ENCODE results near the gene CST4.
"Not testable (repeated sequence)": the region's sequence is repeated elsewhere in the genome, so short reads cannot be mapped to it uniquely, and the experiment has no call there.

The CST4 gene

GRCh38 chr20:23664954-23665353, 23.9 kb downstream of the CST4 start:
- ATAC-seq: no peak
- no peak for TF ChIP-seq CREB5 (CRISPR knock-in tag; IDR thresholded peaks at IDR 0.05; ENCODE audit: low read depth)
- no peak for TF ChIP-seq ZNF70 (CRISPR knock-in tag; IDR thresholded peaks at IDR 0.05)
- no peak for TF ChIP-seq PATZ1 (CRISPR knock-in tag; IDR thresholded peaks at IDR 0.05; ENCODE audit: borderline replicate concordance)
- TF ChIP-seq TOX (CRISPR knock-in tag; IDR thresholded peaks at IDR 0.05; ENCODE audit: borderline replicate concordance): no peak
- no peak for TF ChIP-seq CSDC2 (CRISPR knock-in tag; IDR thresholded peaks at IDR 0.05)
- TF ChIP-seq BACH2 (CRISPR knock-in tag; IDR thresholded peaks at IDR 0.05; ENCODE audit: borderline replicate concordance): no peak
- no peak for TF ChIP-seq TCF4 (CRISPR knock-in tag; IDR thresholded peaks at IDR 0.05; ENCODE audit: borderline replicate concordance)
- TF ChIP-seq ZFP30 (CRISPR knock-in tag; IDR thresholded peaks at IDR 0.05): no peak
- no peak for TF ChIP-seq ZC3H10 (CRISPR knock-in tag; IDR thresholded peaks at IDR 0.05)
- TF ChIP-seq CSRNP3 (CRISPR knock-in tag; IDR thresholded peaks at IDR 0.05): no peak
- TF ChIP-seq OSR1 (CRISPR knock-in tag; IDR thresholded peaks at IDR 0.05): no peak
- no peak for TF ChIP-seq GLIS3 (CRISPR knock-in tag; IDR thresholded peaks at IDR 0.05)

- ATAC-seq: not testable (repeated sequence)
These were observed 24.8 kb downstream of the CST4 start for GRCh38 chr20:23664046-23664445.

- no peak for ATAC-seq
- no peak for TF ChIP-seq RARB (CRISPR knock-in tag; IDR thresholded peaks at IDR 0.05)
- no peak for TF ChIP-seq CSDC2 (CRISPR knock-in tag; IDR thresholded peaks at IDR 0.05)
- no peak for TF ChIP-seq ZC3H10 (CRISPR knock-in tag; IDR thresholded peaks at IDR 0.05)
- no peak for TF ChIP-seq SNAI2 (CRISPR knock-in tag; IDR thresholded peaks at IDR 0.05)
- no peak for TF ChIP-seq PATZ1 (CRISPR knock-in tag; IDR thresholded peaks at IDR 0.05; ENCODE audit: borderline replicate concordance)
- TF ChIP-seq ZNF565 (CRISPR knock-in tag; conservative IDR thresholded peaks at IDR 0.05; ENCODE audit: low read depth): no peak
- TF ChIP-seq PPARA (CRISPR knock-in tag; IDR thresholded peaks at IDR 0.05; ENCODE audit: borderline replicate concordance): no peak
- TF ChIP-seq TOX (CRISPR knock-in tag; IDR thresholded peaks at IDR 0.05; ENCODE audit: borderline replicate concordance): no peak
- no peak for TF ChIP-seq TCF4 (CRISPR knock-in tag; IDR thresholded peaks at IDR 0.05; ENCODE audit: borderline replicate concordance)
- TF ChIP-seq ZNF70 (CRISPR knock-in tag; IDR thresholded peaks at IDR 0.05): no peak
- TF ChIP-seq OSR1 (CRISPR knock-in tag; IDR thresholded peaks at IDR 0.05): no peak
- TF ChIP-seq ZFP3 (CRISPR knock-in tag; IDR thresholded peaks at IDR 0.05): no peak
These were observed 25.7 kb downstream of the CST4 start for GRCh38 chr20:23663180-23663579.

GRCh38 chr20:23662276-23662870, 26.5 kb downstream of the CST4 start:
- ATAC-seq: no peak
- no peak for TF ChIP-seq ESRRG (CRISPR knock-in tag; IDR thresholded peaks at IDR 0.05)
- no peak for TF ChIP-seq GLIS3 (CRISPR knock-in tag; IDR thresholded peaks at IDR 0.05)
- no peak for TF ChIP-seq ZNF70 (CRISPR knock-in tag; IDR thresholded peaks at IDR 0.05)
- no peak for TF ChIP-seq PPARA (CRISPR knock-in tag; IDR thresholded peaks at IDR 0.05; ENCODE audit: borderline replicate concordance)
- TF ChIP-seq OSR1 (CRISPR knock-in tag; IDR thresholded peaks at IDR 0.05): no peak
- no peak for TF ChIP-seq RARB (CRISPR knock-in tag; IDR thresholded peaks at IDR 0.05)
- TF ChIP-seq ZC3H10 (CRISPR knock-in tag; IDR thresholded peaks at IDR 0.05): no peak
- no peak for TF ChIP-seq TSHZ2 (CRISPR knock-in tag; IDR thresholded peaks at IDR 0.05)
- no peak for TF ChIP-seq PATZ1 (CRISPR knock-in tag; IDR thresholded peaks at IDR 0.05; ENCODE audit: borderline replicate concordance)
- TF ChIP-seq POU6F1 (CRISPR knock-in tag; IDR thresholded peaks at IDR 0.05; ENCODE audit: borderline replicate concordance, low read depth): no peak
- no peak for TF ChIP-seq ISL1 (CRISPR knock-in tag; IDR thresholded peaks at IDR 0.05)
- no peak for TF ChIP-seq TOX (CRISPR knock-in tag; IDR thresholded peaks at IDR 0.05; ENCODE audit: borderline replicate concordance)
- TF ChIP-seq ZFP30 (CRISPR knock-in tag; IDR thresholded peaks at IDR 0.05): no peak

Data from SK-N-SH treated with all-trans-retinoic acid at 6 μM for 48 hours (cell line).